K562 (cell line): Measurements from ENCODE around the gene NMNAT2. TPM values are rescaled to one million over a fixed set of nuclear protein-coding genes. Genes with fewer than 3 reads are reported as not detected.

Experiments used
- ATAC-seq: fragments of 200-7000 bp; cut with Tn5 transposase; 3 replicates; pipeline ENCODE4 v1.9.1; 2020; ENCODE audit warnings: moderate library complexity
- BruUV-seq: library from RNA; stranded (reverse); fragments of 400-500 nt; replicated peaks from 2 replicates; lab custom pipeline; 2021; lab: Mats Ljungman, UMichigan
- CTCF ChIA-PET: fragments of 300-600 bp; formaldehyde crosslinking; extraction: SDS; loops from one replicate; lab custom pipeline; 2021; ENCODE audit warnings: low intra/inter-chr PET ratio; lab: Yijun Ruan, JAX
- POLR2A ChIA-PET: fragments of 300-600, 350-650 bp; sonication (Branson Sonifier 250); formaldehyde crosslinking; extraction: SDS; loops from one replicate; lab custom pipeline; 2021; ENCODE audit warnings: antibody characterized with exemption, inconsistent platforms; lab: Yijun Ruan, JAX
- DNase-seq, 4 experiments: peaks; one replicate each; pipeline versions ENCODE4 v3.0.0 to v3.0.0-alpha.2; 2011 to 2018; ENCODE audit warnings: low spot score in 3 of 4, mixed read lengths in 3 of 4; ENCODE audit errors: extremely low read depth in 1 of 4
- FAIRE-seq: peaks from 2 replicates; lab custom pipeline; 2011; peaks lifted over from hg19 to GRCh38; lab: Jason Lieb, UNC
- H2AFZ ChIP-seq: 2 replicates; pipeline ENCODE4 v1.6.0; 2011; ENCODE audit warnings: low read depth, low read length, control low read depth, inconsistent platforms
- H3K27ac ChIP-seq: fragments of 200-600 bp; 3 replicates; pipeline ENCODE4 v1.8.0; 2011; ENCODE audit warnings: low read depth, mild to moderate bottlenecking, control low read depth, inconsistent platforms, low read length, moderate library complexity, mixed read lengths; ENCODE audit errors: extremely low read depth
- H3K27me3 ChIP-seq, 2 experiments: fragments of 300-600 bp in 1 of 2; 2 replicates in 1 of 2; 3 replicates in 1 of 2; pipeline versions ENCODE4 v1.6.0 to v1.8.0; 2011; ENCODE audit warnings: inconsistent platforms in 2 of 2, low read length in 2 of 2, mild to moderate bottlenecking in 1 of 2, mixed read lengths in 1 of 2, moderate library complexity in 1 of 2; ENCODE audit not compliant: control insufficient read depth in 2 of 2, insufficient read depth in 2 of 2
- H3K36me3 ChIP-seq: fragments of 300-600 bp; 3 replicates; pipeline ENCODE4 v1.8.0; 2011; ENCODE audit warnings: mild to moderate bottlenecking, low read length, inconsistent platforms; ENCODE audit not compliant: control insufficient read depth, insufficient read depth
- H3K4me1 ChIP-seq, 2 experiments: fragments of 200-600 bp in 1 of 2; replicated peaks in 1 of 2; 2 replicates in 1 of 2; 3 replicates in 1 of 2; pipeline versions ENCODE4 v1.5.1 to v1.8.0; 2011; ENCODE audit warnings: inconsistent platforms in 2 of 2, low read length in 2 of 2, mild to moderate bottlenecking in 1 of 2, mixed read lengths in 1 of 2, moderate library complexity in 1 of 2; ENCODE audit not compliant: control insufficient read depth in 2 of 2, insufficient read depth in 2 of 2
- H3K4me2 ChIP-seq: 2 replicates; pipeline ENCODE4 v1.6.1; 2011; ENCODE audit warnings: low read length, control low read depth, inconsistent platforms, mixed read lengths; ENCODE audit not compliant: insufficient read depth
- H3K4me3 ChIP-seq: fragments of 200-600 bp; sonication (generic), shearing (Covaris generic); 2 replicates; pipeline ENCODE4 v1.5.1; 2016; ENCODE audit warnings: control low read depth, inconsistent platforms
- H3K79me2 ChIP-seq: fragments of 200-600 bp; 3 replicates; pipeline ENCODE4 v1.8.0; 2011; ENCODE audit warnings: low read length, inconsistent platforms; ENCODE audit not compliant: control insufficient read depth, insufficient read depth
- H3K9ac ChIP-seq, 2 experiments: 2 replicates each; pipeline versions ENCODE4 v1.6.0 to v1.6.1; 2011; ENCODE audit warnings: low read depth in 2 of 2, low read length in 2 of 2, control low read depth in 1 of 2, inconsistent platforms in 1 of 2, mild to moderate bottlenecking in 1 of 2, mixed read lengths in 1 of 2; ENCODE audit not compliant: insufficient read depth in 1 of 2
- H3K9me1 ChIP-seq: one replicate; pipeline ENCODE4 v1.6.0; 2011; ENCODE audit warnings: inconsistent platforms, mild to moderate bottlenecking, low read length, moderate library complexity; ENCODE audit not compliant: control insufficient read depth, insufficient read depth
- H3K9me3 ChIP-seq: replicated peaks from 2 replicates; pipeline ENCODE4 v1.5.1; 2011; ENCODE audit warnings: low read depth, low read length, inconsistent platforms; ENCODE audit not compliant: control insufficient read depth, insufficient read depth
- H4K20me1 ChIP-seq: replicated peaks from 2 replicates; pipeline ENCODE4 v1.6.1; 2011; ENCODE audit warnings: low read length, inconsistent platforms, mixed read lengths; ENCODE audit not compliant: control insufficient read depth, insufficient read depth
- MAFK ChIP-seq: IDR thresholded peaks from 2 replicates; pipeline ENCODE4 v1.6.1; 2011; ENCODE audit warnings: low read length, improper control_type of control experiment
- NELFE ChIP-seq: IDR thresholded peaks from 2 replicates; pipeline ENCODE4 v1.6.1; 2011; ENCODE audit warnings: mild to moderate bottlenecking; ENCODE audit not compliant: insufficient read depth, insufficient read length
- PHB2 ChIP-seq: fragments of 450-650 bp; IDR thresholded peaks from 2 replicates; pipeline ENCODE4 v1.6.1; 2017; ENCODE audit warnings: low read depth
- RFX1 ChIP-seq: fragments of 450-650 bp; IDR thresholded peaks from 2 replicates; pipeline ENCODE4 v1.6.1; 2016; ENCODE audit warnings: mild to moderate bottlenecking, moderate library complexity
- SNIP1 ChIP-seq: fragments of 450-650 bp; IDR thresholded peaks from 2 replicates; pipeline ENCODE4 v1.7.1; 2017; ENCODE audit warnings: low read depth, mild to moderate bottlenecking
- STAG1 ChIP-seq: sonication (generic); formaldehyde crosslinking; IDR thresholded peaks from 2 replicates; pipeline ENCODE4 v1.5.0; 2020; ENCODE audit warnings: missing genetic modification reagents, borderline replicate concordance
- ZBTB2 ChIP-seq: fragments of 450-650 bp; IDR thresholded peaks from 2 replicates; pipeline ENCODE4 v1.6.1; 2016; ENCODE audit warnings: antibody characterized with exemption
- ZNF445 ChIP-seq: fragments of 250-450 bp; sonication (Bioruptor Pico); IDR thresholded peaks from 2 replicates; pipeline ENCODE4 v1.4.0; 2020; ENCODE audit warnings: low read depth, mild to moderate bottlenecking, moderate library complexity
- in situ Hi-C: fragments of 300-500 bp; cut with MboI; formaldehyde crosslinking; loops from 4 replicates; pipeline ENCODE4 v1.15.0; 2018; ENCODE audit warnings: inconsistent platforms, mixed read lengths
- intact Hi-C: fragments of 100-400 bp; cut with micrococcal nuclease; formaldehyde crosslinking; loops from 2 replicates; pipeline ENCODE4 v1.14.2; 2022
- polyA plus RNA-seq, 8 experiments: library from polyadenylated mRNA; depleted of rRNA in 4 of 8; stranded (reverse) in 5 of 8; unstranded in 3 of 8; fragments of >200 nt; fragmentation: Nextera tagmentation in 2 of 8; fragmentation: Illumina TruSeq in 1 of 8; extraction: Ambion mirVana in 2 of 8; extraction: Trizol in 1 of 8; gene quantifications; 2 replicates each; pipeline versions ENCODE4 v1.2.1 to v1.2.3, GENCODE V29; 2011 to 2014; ENCODE audit warnings: inconsistent platforms in 1 of 8, missing spikeins in 1 of 8
- total RNA-seq, 7 experiments: library from RNA; depleted of rRNA in 6 of 7; stranded (reverse); fragments of >200 nt in 6 of 7; fragmentation: Illumina TruSeq in 2 of 7; extraction: Trizol in 2 of 7; gene quantifications; 2 replicates each; pipeline versions ENCODE4 v1.2.1 to v1.2.3, GENCODE V29; 2011 to 2021; ENCODE audit warnings: low replicate concordance in 1 of 7
- TF ChIP-seq, protein P1 (sequence below): sonication (generic); formaldehyde crosslinking; IDR thresholded peaks from 2 replicates; pipeline ENCODE4 v1.8.0; 2023; ENCODE audit warnings: mild to moderate bottlenecking, missing genetic modification reagents

The NMNAT2 gene
- total and polyA plus RNA-seq, 9 of the 15 experiments (the other 6 are each of a cell fraction or from before 2014, with no cell fraction given): not detected

DNA sequence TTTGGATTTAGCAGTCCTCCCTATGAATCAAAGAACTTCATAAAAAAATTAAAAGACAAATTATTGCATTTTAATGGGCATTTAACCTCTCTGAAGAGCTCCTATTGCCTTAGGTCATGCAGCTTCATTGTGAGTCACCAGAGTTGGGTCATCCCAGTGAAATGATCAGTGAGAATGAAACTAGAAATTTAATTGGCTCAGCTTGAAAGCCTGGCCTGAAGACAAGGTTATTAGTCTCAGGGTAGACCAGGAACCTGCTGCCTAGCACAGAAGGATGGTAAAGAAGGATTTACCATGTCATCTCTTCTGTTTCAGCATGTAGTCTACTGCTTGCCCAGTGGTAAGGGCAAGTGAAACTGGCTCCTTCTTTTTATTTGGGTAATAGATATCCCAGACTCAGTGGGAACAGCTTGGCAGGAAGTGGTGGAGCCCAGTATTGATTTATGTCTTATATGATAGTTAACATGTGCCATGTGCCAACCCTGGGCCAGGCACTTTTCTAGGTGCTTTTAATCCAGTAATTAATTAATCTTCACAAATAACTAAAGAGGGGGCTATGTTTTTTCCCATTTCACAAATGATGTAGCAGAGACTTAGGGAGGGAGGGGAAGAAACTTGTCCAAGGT lies 208.5 kb downstream of the NMNAT2 start:
- no peaks in the 10 kb centered on the region for H3K36me3 ChIP-seq
- CTCF ChIA-PET: no interaction called here
- H2AFZ ChIP-seq: no peak overlapping the region
- intact Hi-C loops (no loop called here), in situ Hi-C loops (no loop called here)
- no TSS peak for BruUV-seq
- H3K4me2 ChIP-seq: no peak overlapping the region
- FAIRE-seq: no peak
- H3K9me3 ChIP-seq: no peaks in the 10 kb centered on the region
- no peaks in the 10 kb centered on the region for H3K79me2 ChIP-seq
- H3K27ac ChIP-seq: no peak overlapping the region
- 0 out of 2 replicates have a peak, but pooled peaks cover 5% of the 10 kb centered on the region for H4K20me1 ChIP-seq
- H3K9me1 ChIP-seq: no peaks in the 10 kb centered on the region
- H3K9ac ChIP-seq: no peak overlapping the region
- no peaks in the 10 kb centered on the region for H3K4me1 ChIP-seq
- DNase-seq: no peak
- no peak overlapping the region for H3K4me3 ChIP-seq
- no peak for TF ChIP-seq ZBTB2
- no peak for TF ChIP-seq SNIP1
- TF ChIP-seq RFX1: no peak
- no peak for TF ChIP-seq PHB2
- no peak for TF ChIP-seq NELFE
- TF ChIP-seq, protein P1, sequence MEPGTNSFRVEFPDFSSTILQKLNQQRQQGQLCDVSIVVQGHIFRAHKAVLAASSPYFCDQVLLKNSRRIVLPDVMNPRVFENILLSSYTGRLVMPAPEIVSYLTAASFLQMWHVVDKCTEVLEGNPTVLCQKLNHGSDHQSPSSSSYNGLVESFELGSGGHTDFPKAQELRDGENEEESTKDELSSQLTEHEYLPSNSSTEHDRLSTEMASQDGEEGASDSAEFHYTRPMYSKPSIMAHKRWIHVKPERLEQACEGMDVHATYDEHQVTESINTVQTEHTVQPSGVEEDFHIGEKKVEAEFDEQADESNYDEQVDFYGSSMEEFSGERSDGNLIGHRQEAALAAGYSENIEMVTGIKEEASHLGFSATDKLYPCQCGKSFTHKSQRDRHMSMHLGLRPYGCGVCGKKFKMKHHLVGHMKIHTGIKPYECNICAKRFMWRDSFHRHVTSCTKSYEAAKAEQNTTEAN (CRISPR knock-in tag): no peak
- no peak for TF ChIP-seq STAG1 (CRISPR knock-in tag)
- TF ChIP-seq MAFK: no peak
- TF ChIP-seq ZNF445 (CRISPR knock-in tag): no peak
- POLR2A ChIA-PET: interaction anchor here (0.5 to 1.0 kb wide), 2 partner anchors 182 to 1621 kb away, joined by 3 read pairs; no protein-coding TSS in a partner anchor
- peaks cover 13 to 19% of the 10 kb centered on the region in 2 experiments for H3K27me3 ChIP-seq
- ATAC-seq: no peak
